IMR-90 (cell line): ENCODE data around the gene NR4A1.

ENCODE experiments used
- CEBPB ChIP-seq: IDR thresholded peaks from 2 replicates; pipeline ENCODE4 v1.6.1; 2012; ENCODE audit warnings: low read depth, low read length, improper control_type of control experiment
- CTCF ChIP-seq: conservative IDR thresholded peaks from 2 replicates; pipeline ENCODE4 v1.5.1; 2012; ENCODE audit warnings: mild to moderate bottlenecking, low read depth, low read length, improper control_type of control experiment
- FOS ChIP-seq: fragments of 150-350 bp; IDR thresholded peaks from 2 replicates; pipeline ENCODE4 v1.6.1; 2016; ENCODE audit warnings: low read depth, low read length
- POLR2A ChIP-seq: IDR thresholded peaks from 2 replicates; pipeline ENCODE4 v1.6.1; 2012; ENCODE audit warnings: mild to moderate bottlenecking, low read depth, low read length
- RAD21 ChIP-seq: IDR thresholded peaks from 2 replicates; pipeline ENCODE4 v1.6.1; 2012; ENCODE audit warnings: low read length, improper control_type of control experiment
- RCOR1 ChIP-seq: IDR thresholded peaks from 2 replicates; pipeline ENCODE4 v1.6.1; 2012; ENCODE audit warnings: mild to moderate bottlenecking, low read length, improper control_type of control experiment; ENCODE audit not compliant: insufficient replicate concordance
- TF ChIP-seq, protein P1 (sequence below): fragments of 150-350 bp; IDR thresholded peaks from 2 replicates; pipeline ENCODE4 v1.6.1; 2017; ENCODE audit warnings: mild to moderate bottlenecking, antibody characterized with exemption, low read length, low read depth

- TF ChIP-seq CTCF (no peak), RCOR1 (no peak), CEBPB (no peak), POLR2A (no peak), FOS (no peak), RAD21 (no peak)
- TF ChIP-seq, protein P1, sequence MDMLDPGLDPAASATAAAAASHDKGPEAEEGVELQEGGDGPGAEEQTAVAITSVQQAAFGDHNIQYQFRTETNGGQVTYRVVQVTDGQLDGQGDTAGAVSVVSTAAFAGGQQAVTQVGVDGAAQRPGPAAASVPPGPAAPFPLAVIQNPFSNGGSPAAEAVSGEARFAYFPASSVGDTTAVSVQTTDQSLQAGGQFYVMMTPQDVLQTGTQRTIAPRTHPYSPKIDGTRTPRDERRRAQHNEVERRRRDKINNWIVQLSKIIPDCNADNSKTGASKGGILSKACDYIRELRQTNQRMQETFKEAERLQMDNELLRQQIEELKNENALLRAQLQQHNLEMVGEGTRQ, result no peak
Measured at GRCh38 chr12:52019113-52019770, 32.0 kb upstream of the NR4A1 start.
